K562 (cell line): Measurements from ENCODE around the gene TMIGD1. TPM values are rescaled to one million over a fixed set of nuclear protein-coding genes. Genes with fewer than 3 reads are reported as not detected.

Experiments
- KDM4B ChIP-seq, 2 experiments: fragments of 450-650 bp in 1 of 2; sonication (generic) in 1 of 2; IDR thresholded peaks; 2 replicates each; pipeline ENCODE4 v1.6.1; 2016 to 2017; ENCODE audit warnings: borderline replicate concordance in 2 of 2, antibody characterized with exemption in 1 of 2, low read depth in 1 of 2, mild to moderate bottlenecking in 1 of 2
- POLR2H ChIP-seq: IDR thresholded peaks from 2 replicates; pipeline ENCODE4 v1.6.1; 2016; ENCODE audit warnings: missing genetic modification characterization, low read depth, mild to moderate bottlenecking, control low read depth, missing compliant biosample characterization, moderate library complexity
- PTBP1 ChIP-seq: fragments of 200-400 bp; formaldehyde crosslinking; IDR thresholded peaks from 2 replicates; pipeline ENCODE4 v1.6.1; 2017; ENCODE audit warnings: low read depth, low read length
- RFX5 ChIP-seq: IDR thresholded peaks from 2 replicates; pipeline ENCODE4 v1.6.1; 2011; ENCODE audit warnings: low read depth, mild to moderate bottlenecking, improper control_type of control experiment, low read length
- RFX7 ChIP-seq: fragments of 250-450 bp; sonication (Bioruptor Pico); IDR thresholded peaks from 2 replicates; pipeline ENCODE4 v1.5.1; 2021; ENCODE audit warnings: mild to moderate bottlenecking
- SRSF7 ChIP-seq: fragments of 200-400 bp; formaldehyde crosslinking; optimal IDR thresholded peaks from 2 replicates; pipeline ENCODE3; 2017; ENCODE audit warnings: mild to moderate bottlenecking, low read depth, low read length
- ZNF121 ChIP-seq: sonication (generic); formaldehyde crosslinking; conservative IDR thresholded peaks from 2 replicates; pipeline ENCODE4 v1.8.0; 2022; ENCODE audit warnings: missing genetic modification reagents
- ZNF124 ChIP-seq: sonication (generic); formaldehyde crosslinking; IDR thresholded peaks from 2 replicates; pipeline ENCODE4 v1.8.1; 2022; ENCODE audit warnings: missing genetic modification reagents
- ZNF143 ChIP-seq: sonication (generic); formaldehyde crosslinking; IDR thresholded peaks from 2 replicates; pipeline ENCODE4 v1.9.0; 2022; ENCODE audit warnings: mild to moderate bottlenecking, missing genetic modification reagents
- polyA plus RNA-seq, 8 experiments: library from polyadenylated mRNA; depleted of rRNA in 4 of 8; stranded (reverse) in 5 of 8; unstranded in 3 of 8; fragments of >200 nt; fragmentation: Nextera tagmentation in 2 of 8; fragmentation: Illumina TruSeq in 1 of 8; extraction: Ambion mirVana in 2 of 8; extraction: Trizol in 1 of 8; gene quantifications; 2 replicates each; pipeline versions ENCODE4 v1.2.1 to v1.2.3, GENCODE V29; 2011 to 2014; ENCODE audit warnings: inconsistent platforms in 1 of 8, missing spikeins in 1 of 8
- total RNA-seq, 7 experiments: library from RNA; depleted of rRNA in 6 of 7; stranded (reverse); fragments of >200 nt in 6 of 7; fragmentation: Illumina TruSeq in 2 of 7; extraction: Trizol in 2 of 7; gene quantifications; 2 replicates each; pipeline versions ENCODE4 v1.2.1 to v1.2.3, GENCODE V29; 2011 to 2021; ENCODE audit warnings: low replicate concordance in 1 of 7
- TF ChIP-seq, protein P1 (sequence below), 2 experiments: fragments of 450-650 bp in 1 of 2; sonication (generic) in 1 of 2; formaldehyde crosslinking in 1 of 2; IDR thresholded peaks; 2 replicates each; pipeline versions ENCODE4 v1.7.1 to v1.9.0; 2016 to 2022; ENCODE audit warnings: inconsistent platforms in 1 of 2, mild to moderate bottlenecking in 1 of 2, missing genetic modification reagents in 1 of 2
- TF ChIP-seq, protein P2 (sequence below): sonication (generic); formaldehyde crosslinking; IDR thresholded peaks from 2 replicates; pipeline ENCODE4 v1.8.0; 2022; ENCODE audit warnings: missing genetic modification reagents, mild to moderate bottlenecking, moderate library complexity, borderline replicate concordance
- TF ChIP-seq, protein P3 (sequence below), 2 experiments: fragments of 450-650 bp; IDR thresholded peaks; 2 replicates each; pipeline ENCODE4 v1.6.1; 2016
- TF ChIP-seq, protein P4 (sequence below): sonication (generic); formaldehyde crosslinking; IDR thresholded peaks from 2 replicates; pipeline ENCODE4 v1.8.0; 2022; ENCODE audit warnings: mild to moderate bottlenecking, missing genetic modification reagents

TMIGD1 gene
- total and polyA plus RNA-seq, 9 of the 15 experiments (the other 6 are each of a cell fraction or from before 2014, with no cell fraction given) = not detected

DNA sequence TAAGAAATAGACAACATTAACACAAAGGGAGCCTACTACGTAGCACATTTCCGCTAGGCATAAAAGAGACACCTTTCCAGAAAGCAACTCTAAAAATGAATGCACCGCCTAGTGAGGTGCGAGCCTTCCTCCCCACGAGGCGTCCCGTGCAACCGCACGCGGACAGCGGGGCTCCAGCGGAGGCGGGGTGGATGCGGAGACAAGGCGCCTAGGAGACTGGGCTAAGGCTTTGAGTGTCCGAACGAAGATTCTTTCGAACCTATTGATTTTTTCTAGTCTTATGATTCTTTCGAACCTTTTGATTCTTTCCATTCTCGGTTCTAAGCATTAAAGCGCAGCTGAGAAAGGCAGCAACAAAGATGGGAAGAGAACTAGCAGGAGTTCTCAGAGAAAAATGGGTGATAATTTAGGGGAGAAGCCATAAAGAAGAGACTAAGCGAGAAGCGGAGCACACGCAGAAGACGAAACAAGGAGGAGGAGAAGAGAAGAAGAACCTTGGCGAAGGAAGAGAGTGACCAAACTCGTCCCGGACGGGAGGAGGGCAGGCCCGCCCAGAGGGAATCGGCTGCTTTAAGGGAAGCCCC is 44.5 kb upstream of the TMIGD1 start (continued):
- TF ChIP-seq RFX7 (CRISPR knock-in tag) (no peak), POLR2H (tag) (no peak), ZNF121 (CRISPR knock-in tag) (no peak), ZNF124 (CRISPR knock-in tag) (no peak), PTBP1 (no peak), RFX5 (no peak), SRSF7 (no peak), KDM4B (IDR thresholded peaks at IDR 0.05; ENCODE audit: borderline replicate concordance in 2 of 2, low read depth in 1 of 2) (no peak), ZNF143 (CRISPR knock-in tag) (no peak)
- TF ChIP-seq, protein P1, sequence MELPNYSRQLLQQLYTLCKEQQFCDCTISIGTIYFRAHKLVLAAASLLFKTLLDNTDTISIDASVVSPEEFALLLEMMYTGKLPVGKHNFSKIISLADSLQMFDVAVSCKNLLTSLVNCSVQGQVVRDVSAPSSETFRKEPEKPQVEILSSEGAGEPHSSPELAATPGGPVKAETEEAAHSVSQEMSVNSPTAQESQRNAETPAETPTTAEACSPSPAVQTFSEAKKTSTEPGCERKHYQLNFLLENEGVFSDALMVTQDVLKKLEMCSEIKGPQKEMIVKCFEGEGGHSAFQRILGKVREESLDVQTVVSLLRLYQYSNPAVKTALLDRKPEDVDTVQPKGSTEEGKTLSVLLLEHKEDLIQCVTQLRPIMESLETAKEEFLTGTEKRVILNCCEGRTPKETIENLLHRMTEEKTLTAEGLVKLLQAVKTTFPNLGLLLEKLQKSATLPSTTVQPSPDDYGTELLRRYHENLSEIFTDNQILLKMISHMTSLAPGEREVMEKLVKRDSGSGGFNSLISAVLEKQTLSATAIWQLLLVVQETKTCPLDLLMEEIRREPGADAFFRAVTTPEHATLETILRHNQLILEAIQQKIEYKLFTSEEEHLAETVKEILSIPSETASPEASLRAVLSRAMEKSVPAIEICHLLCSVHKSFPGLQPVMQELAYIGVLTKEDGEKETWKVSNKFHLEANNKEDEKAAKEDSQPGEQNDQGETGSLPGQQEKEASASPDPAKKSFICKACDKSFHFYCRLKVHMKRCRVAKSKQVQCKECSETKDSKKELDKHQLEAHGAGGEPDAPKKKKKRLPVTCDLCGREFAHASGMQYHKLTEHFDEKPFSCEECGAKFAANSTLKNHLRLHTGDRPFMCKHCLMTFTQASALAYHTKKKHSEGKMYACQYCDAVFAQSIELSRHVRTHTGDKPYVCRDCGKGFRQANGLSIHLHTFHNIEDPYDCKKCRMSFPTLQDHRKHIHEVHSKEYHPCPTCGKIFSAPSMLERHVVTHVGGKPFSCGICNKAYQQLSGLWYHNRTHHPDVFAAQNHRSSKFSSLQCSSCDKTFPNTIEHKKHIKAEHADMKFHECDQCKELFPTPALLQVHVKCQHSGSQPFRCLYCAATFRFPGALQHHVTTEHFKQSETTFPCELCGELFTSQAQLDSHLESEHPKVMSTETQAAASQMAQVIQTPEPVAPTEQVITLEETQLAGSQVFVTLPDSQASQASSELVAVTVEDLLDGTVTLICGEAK (IDR thresholded peaks at IDR 0.05) = no peak
- TF ChIP-seq, protein P1 (CRISPR knock-in tag; IDR thresholded peaks at IDR 0.05) = no peak
- TF ChIP-seq, protein P2, sequence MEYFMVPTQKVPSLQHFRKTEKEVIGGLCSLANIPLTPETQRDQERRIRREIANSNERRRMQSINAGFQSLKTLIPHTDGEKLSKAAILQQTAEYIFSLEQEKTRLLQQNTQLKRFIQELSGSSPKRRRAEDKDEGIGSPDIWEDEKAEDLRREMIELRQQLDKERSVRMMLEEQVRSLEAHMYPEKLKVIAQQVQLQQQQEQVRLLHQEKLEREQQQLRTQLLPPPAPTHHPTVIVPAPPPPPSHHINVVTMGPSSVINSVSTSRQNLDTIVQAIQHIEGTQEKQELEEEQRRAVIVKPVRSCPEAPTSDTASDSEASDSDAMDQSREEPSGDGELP (CRISPR knock-in tag) = 0 out of 2 replicates have a peak, but pooled peaks have one; percentile 8
- TF ChIP-seq, protein P3, sequence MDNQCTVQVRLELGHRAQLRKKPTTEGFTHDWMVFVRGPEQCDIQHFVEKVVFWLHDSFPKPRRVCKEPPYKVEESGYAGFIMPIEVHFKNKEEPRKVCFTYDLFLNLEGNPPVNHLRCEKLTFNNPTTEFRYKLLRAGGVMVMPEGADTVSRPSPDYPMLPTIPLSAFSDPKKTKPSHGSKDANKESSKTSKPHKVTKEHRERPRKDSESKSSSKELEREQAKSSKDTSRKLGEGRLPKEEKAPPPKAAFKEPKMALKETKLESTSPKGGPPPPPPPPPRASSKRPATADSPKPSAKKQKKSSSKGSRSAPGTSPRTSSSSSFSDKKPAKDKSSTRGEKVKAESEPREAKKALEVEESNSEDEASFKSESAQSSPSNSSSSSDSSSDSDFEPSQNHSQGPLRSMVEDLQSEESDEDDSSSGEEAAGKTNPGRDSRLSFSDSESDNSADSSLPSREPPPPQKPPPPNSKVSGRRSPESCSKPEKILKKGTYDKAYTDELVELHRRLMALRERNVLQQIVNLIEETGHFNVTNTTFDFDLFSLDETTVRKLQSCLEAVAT (IDR thresholded peaks at IDR 0.05) = 0 out of 4 replicates have a peak, but pooled peaks of 1 of the 2 experiments have one; percentile 64
- TF ChIP-seq, protein P4, sequence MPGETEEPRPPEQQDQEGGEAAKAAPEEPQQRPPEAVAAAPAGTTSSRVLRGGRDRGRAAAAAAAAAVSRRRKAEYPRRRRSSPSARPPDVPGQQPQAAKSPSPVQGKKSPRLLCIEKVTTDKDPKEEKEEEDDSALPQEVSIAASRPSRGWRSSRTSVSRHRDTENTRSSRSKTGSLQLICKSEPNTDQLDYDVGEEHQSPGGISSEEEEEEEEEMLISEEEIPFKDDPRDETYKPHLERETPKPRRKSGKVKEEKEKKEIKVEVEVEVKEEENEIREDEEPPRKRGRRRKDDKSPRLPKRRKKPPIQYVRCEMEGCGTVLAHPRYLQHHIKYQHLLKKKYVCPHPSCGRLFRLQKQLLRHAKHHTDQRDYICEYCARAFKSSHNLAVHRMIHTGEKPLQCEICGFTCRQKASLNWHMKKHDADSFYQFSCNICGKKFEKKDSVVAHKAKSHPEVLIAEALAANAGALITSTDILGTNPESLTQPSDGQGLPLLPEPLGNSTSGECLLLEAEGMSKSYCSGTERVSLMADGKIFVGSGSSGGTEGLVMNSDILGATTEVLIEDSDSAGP (CRISPR knock-in tag) = peak; percentile 94
